SH-SY5Y (cell line): ENCODE data around the gene FBXW8.

Experiments
- GATA2 ChIP-seq: IDR thresholded peaks from 2 replicates; pipeline ENCODE4 v1.6.1; 2011; ENCODE audit warnings: mild to moderate bottlenecking, low read depth, low read length
- GATA3 ChIP-seq: IDR thresholded peaks from 2 replicates; pipeline ENCODE4 v1.6.1; 2011; ENCODE audit warnings: low read depth, mild to moderate bottlenecking, low read length, moderate library complexity

DNA sequence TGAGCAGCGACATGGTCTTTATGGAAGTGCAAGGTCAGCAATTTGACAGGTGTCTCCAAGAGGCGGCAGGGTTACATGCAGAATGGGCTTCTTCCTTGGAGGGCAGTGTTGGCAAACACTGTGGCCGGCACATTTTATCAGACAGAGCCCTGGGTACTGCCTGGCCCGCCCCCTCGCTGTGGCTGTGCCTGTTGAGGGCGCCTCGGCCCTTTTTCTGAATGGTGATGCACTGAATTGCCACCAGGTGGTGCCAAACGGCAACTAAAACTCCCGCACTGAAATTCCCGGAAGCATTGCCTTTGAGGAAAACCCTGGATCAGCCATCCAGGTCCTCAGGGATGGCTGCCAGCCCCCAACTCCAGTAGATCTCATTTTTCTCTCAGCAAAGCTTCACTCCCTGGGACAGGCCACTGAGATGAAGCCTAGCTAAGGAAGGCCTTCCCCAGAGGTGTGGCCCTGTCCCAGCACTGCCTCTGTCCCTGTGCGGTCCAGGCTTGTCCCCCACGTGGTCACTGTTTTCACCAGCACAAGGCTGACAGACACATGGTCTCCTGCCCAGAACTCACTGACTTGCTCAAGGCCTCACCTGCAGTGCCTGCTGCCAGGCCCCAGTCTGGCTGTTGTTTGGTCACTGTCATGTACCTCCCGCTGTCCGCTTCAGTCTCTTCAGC lies 114.9 kb downstream of the FBXW8 start:
- TF ChIP-seq GATA3 (no peak), GATA2 (no peak)
